HG02981 (cell line): ENCODE data around the gene DNAH8.

ENCODE experiments used
- ATAC-seq: cut with Tn5 transposase; IDR thresholded peaks from one replicate; pipeline ENCODE4 v1.9.1; 2021; ENCODE audit warnings: mild to moderate bottlenecking, moderate library complexity; ENCODE audit not compliant: unreplicated experiment

DNAH8 gene

DNA sequence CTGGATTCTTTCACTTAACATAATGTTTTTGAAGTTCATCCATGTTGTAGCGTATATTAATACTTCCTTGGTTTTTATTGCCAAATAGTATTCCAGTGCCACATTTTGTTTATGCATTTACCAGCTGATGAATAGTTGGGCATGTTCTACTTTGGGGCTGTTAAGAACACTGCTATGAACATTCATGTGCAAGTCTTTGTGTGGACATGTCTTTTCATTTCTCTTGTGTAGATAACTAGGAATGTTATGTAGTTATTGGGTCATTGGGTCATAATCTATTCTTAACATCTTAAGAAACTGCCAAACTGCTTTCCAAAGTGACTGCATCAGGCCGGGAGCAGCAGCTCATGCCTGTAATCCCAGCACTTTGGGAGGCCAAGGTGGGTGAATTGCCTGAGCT lies 289.7 kb downstream of the DNAH8 start:
- ATAC-seq = no peak

DNA sequence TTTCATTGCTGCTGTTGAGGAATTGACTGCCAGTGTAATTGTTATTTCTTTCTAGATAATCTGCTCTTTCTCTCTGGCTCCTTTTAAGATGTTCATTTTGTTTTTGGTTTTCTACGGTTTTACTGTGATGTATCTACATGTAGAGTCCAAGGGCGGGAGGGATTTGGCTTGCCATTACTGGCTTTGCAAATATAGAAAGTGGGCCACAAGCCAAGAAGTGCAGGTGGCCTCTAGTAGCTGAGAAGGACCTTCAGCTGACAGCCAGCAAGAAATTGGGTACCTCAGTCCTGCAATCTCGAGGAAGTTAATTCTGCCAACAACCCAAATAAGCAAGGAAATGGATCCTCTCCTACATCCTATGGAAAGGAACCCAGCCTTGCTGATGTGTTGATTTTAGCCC lies 290.7 kb downstream of the DNAH8 start:
- ATAC-seq = no peak

DNA sequence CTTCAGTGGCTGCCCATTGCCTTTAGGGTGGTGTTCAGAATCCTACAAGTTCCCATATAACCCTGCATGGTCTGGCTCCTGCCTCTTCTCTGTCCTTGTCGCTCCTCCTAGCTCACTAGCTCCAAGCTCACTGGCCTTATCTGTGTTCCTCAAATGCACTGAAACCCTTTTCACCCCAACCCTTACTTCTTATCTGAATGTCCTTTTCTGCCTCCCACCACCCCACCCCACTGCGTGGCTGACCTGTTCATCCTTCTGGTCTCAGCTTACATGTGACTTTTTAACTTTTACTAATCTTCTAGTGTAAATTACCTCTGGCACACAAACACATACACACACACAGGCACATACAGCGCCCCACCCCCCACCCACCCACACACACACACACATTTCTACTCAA lies 292.5 kb downstream of the DNAH8 start:
- no peak for ATAC-seq

DNA sequence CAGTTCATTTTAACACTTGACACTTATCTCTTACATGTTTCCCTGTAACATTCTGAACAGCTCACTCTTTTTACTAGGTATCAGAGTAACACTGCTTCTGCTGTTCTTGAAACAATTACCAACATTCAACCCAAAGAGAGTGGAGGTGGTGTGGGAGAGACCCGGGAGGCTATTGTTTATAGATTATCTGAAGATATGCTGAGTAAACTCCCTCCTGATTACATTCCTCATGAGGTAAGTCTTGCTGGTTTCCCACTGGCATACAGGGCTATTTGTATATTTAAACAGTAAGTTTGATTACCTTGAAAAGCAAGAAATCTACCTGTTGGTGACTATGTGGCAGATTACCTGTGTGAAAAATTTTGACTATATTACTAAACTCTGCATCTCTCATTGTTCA lies 293.6 kb downstream of the DNAH8 start:
- no peak for ATAC-seq

DNA sequence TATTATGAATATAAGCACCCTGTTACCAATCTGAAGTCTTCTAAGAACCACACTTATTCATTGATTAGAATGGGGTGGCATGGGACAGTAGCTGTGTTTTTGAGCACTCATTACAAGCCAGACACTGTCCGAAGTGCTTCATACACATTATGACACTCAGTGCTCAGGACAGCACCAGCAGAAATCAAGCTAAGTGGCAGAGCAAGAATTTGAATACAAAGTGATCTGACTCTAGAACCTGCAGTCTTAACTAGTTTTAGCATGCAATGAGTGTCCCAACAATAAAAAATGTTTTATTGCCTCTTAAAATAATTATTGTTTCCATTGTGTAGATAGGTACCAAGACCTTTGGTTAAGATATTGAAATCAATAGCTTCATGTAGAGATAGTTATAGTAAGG lies 294.4 kb downstream of the DNAH8 start:
- ATAC-seq = no peak

DNA sequence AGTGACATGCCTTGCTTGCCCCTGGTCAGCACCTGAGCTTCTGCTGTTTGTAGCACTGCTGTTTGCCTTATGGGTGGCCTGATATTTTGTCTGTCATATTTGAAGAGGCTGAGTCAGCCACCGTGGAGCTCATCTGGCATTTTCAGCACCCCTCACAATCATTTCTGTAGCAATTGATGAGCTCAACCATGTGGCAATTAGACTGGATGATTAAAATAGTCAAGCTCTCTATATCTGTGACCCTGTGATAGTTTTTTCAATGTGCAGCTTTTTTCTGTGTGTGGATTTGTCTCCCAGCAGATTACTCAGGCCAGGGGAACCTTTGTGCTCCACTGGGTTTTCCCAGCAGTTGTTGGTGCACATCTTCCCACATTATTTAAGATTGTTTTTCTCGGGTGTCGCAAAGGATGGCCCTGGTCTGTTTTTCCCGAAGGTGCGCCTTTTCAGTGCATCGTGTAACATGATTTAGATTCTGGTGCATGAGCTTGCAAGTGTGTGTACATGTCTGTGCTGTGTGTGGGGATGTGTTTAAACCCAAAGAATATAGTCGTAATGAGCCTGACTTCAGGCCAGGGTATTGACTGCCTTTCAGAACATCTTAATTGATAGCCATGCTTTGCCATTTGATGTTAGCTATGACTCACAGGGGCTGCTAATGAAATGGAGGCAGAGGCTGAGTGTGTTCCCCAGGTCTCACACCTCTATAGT lies 301.9 kb downstream of the DNAH8 start:
- ATAC-seq = no peak

DNA sequence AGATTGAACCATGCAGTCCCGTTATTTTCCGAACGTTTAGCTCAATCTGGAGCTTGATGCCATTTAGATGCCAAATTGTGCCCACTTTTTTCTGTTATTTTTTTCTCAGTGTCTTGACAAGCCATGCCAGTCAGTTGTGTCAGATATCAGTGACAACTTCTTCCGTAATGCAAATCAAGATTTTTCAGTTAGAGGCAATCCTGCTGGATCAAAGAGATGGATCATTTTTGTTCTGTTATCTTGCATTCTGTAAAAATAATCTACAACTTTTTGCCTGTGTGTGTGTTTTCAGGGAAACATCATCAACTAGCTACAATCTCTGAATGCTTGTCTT lies 302.4 kb downstream of the DNAH8 start:
- ATAC-seq = no peak

DNA sequence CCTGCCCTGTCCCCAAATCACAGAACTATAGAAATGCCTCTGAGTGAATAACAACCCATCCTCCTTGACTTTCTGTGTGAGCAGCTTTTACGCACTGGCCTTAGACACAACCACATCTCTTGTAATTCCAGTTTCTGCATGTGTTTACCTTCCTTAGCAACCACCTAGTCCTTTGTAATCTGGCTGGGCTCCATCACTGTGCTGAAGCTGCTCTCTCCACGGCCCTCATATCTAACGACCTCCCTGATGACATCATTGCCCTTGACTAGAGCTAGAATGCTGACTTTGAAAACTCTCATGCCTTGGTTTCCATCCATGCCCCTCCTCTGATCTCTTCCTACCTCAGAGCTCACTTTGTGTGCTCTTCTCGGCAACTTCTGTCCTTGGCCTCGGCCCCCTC lies 303.0 kb downstream of the DNAH8 start:
- no peak for ATAC-seq

DNA sequence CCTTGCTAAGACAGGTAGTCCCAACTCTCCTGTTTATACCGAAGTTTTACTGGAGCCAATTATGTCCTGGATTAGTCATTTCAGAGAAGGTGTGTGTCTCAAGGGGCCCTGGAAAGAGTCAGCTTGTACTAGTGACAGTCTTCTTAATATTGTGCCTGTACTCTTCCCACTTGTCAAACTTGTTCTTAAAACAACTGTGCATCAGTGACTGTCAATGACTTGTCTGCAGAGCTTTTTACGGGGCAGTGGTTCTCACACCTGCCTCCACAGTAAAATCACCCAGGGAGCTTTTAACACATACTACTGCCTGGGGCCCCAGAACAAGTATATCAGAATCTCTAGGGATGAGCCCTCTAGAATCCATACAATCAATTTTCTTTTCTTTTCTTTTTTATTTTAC lies 305.0 kb downstream of the DNAH8 start:
- no peak for ATAC-seq

DNA sequence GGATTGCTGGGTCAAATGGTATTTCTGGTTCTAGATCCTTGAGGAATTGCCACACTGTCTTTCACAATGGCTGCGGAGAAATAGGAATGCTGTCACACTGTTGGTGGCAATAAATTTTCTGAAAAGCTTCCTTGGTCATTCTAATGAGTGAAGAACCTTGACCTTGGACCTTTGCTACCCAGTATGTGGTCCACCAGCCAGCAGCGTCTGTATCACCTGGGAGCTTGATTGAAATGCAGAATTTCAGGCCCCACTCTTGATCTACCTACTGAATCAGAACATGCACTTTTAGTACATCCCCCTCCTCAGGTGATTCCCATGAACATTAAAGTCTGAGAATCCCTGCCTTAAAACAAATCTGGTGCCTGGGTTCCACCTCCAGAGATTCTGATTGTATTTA lies 305.9 kb downstream of the DNAH8 start:
- ATAC-seq = no peak

DNA sequence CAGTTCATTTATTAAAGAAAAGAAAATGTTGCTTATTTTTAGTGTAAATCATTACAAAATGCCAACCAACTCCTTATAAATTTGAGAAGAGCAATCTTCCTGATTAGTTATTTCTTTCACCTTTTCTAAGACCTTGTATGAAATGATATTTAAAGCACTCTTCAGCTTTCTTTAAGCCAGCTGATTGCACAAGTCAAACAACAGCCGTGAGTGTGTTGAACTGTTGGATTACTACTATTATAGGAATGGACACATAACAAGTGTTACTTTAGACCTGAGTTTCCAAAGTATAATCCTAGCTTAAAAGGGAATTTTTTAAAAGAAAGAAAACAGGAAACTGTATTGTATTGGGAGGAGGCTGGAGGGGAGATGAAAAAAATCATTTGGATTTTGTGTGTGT lies 306.7 kb downstream of the DNAH8 start:
- no peak for ATAC-seq

DNA sequence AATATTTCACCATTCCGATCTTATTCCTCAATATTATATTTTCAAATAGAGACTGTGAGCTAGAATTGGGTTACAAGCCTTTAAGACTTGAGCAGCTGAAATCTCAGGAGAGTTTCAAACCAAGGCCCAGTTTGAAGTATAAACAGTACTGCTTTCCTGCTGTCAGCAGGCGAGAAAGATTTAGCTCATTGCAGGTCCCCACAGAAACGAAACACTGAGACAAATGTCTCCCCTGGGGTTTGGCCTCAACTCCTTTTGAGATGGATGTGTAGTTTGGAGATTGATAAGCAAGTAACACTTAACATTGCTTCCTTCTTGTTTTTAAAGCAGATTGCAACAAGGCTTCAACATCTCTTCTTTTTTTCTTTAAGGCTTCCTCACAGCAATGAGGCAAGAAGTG lies 311.1 kb downstream of the DNAH8 start:
- no peak for ATAC-seq

DNA sequence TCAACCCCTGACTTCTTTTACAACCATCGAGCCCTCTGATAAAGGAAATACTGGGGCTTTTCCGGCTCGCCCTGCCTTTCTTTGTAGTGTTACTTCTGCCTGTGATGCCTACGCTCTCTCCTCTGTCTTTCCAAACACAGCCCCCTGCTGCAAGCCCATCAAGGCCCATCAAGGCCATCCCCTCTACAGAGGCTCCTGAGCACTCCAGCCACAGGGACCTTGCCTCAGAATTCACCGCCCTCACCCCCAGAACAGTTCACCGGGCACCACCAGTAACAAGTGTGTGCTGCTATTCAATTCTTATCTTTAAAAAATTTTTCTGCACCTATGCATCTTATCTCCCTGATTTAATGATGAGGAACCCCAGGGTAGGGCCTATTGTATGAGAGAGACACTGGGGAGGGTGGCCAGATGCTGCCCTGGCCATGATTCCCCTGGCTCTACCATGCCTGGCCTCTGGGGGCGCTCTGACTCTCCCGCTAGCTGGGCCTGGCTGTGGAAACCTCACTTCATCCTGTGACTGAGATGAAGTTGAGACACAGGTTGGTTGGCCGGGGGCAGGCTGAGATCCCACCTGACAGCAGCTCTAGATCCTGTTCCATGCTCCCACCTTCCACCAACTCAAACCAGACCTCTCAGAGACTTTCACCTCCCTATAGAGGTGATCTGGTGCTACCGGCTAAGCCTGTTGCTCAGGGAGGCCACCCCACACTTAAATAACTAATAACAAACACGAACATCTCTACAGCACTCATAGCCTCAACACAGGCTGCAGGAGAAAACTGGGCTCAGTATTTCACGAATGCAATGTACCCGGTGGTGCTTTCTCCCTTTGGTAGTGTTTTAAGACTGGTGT lies 314.3 kb downstream of the DNAH8 start:
- ATAC-seq = peak; percentile 50

DNA sequence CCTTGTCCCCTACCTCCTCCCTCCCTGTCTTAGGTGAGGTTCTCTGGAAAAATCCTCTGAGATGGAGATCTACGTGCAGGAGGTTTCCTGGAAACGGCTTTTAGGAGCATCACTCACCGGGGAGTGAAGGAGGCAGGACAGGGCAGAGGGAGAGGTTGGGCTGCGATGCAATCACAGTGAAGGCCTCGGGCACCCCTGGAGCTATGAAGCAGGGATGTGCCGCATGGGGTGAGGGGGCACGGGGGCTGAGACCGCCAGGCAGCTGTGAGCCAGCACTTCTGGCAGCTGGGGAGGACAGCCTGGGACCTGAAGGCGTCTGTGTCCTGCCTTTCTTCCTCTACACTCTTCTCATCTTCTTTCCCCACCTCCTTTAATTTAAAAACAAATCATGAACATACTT lies 320.6 kb downstream of the DNAH8 start:
- ATAC-seq = no peak

DNA sequence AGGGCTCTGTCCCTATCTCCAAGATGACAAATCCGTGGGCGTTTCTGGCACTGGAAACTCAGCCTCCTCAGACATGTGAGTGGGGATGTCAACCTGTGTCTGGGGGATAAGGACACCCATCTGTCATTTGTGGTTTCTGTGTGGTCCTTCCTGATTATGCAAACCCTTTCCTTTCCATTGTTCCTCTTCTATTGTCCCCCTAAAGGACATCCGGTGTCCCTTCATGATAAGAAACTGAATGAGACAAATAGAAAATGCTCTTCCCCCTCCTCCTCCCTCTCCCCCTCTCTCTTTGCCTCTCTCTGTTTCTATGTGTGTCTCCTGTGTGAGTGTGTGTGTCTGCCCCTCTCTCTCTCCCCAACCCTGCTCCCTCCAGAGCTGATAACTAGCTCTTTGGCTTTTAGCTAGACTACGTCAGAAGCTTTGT lies 322.0 kb downstream of the DNAH8 start:
- no peak for ATAC-seq

DNA sequence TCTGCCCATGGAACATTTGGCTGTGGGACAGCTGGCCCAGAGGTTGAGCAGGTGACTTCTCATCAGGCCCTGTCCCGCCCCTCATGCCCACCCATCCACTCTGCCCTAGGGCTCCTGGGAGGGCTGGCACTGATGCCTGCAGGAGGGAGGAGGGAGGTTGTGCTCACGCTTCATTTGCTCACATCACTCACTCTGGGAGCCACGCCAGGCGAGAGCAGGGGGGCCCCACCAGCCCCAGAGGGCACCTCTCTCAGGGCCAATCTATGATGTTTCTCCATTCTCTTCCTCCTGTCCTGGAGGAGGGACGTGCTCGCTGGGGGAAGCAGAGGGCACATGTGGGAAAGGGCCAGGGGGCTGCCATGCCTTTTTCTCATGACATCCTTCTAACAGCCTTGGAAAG lies 322.6 kb downstream of the DNAH8 start:
- ATAC-seq = no peak

DNA sequence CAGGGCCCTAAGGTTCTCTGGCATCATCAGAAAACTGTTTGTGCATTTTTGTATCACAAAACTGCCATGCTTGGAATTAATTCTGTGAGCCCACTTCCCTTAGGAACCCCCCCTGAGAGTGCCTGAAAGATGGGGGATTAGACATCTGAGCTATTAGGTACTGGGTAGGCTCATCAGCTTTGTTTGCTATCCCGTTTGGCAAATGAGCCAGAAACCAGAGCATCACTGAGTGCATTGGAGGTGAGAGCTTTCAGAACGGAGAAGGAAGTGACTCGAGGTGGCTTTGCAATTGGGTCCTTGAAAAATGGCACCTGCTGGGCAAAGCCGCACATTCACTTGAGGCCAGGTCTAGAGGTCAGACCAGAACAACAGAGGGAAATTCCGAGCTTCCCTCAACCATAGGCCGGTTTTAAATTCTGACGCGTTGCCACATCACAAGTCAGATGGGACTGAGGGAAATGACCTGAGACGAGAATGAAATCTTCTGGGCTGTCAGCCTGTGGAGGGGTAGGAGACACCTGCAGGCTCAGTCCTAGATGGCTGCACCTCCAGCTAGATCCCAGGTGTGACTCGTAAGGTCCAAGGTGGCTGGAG lies 325.1 kb downstream of the DNAH8 start:
- ATAC-seq = no peak

DNA sequence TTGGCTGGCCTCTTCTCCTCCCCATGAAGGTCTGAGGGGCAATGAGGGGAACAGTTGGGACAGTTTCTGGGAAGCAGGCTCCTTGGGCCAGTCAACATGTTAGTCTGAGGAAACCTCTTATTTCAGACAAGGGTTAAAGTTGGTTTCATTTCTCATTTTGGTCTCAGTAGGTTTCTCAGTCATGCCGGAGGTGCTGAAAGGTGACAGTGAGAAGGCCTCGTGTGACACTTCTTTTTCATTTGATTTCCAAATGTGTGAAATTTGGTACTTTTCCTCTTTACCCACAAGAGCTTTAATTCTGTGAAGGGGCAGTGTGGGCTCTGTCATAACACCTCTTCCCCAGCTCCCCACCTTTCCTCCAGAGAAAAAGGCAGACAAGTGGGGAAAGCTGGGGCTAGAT lies 326.0 kb downstream of the DNAH8 start:
- ATAC-seq = no peak

DNA sequence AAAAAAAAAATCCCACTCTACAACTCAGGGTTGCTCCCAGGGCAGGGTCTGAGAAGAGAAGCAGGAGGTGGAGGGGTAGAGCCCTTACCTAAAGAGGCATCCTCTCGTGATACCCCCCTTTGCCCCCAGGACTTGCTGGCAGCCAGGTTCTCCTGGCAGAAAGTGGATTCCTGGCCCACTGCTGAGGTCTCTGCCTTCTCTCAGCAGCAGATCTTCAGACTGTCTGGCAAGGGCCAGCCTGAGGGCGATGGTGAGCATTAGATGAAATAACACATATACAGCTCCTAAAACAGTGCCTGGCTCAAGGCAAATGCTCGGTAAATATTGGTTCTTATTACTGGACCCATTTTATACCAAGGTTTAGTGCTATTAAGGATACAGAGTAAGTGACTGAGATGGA lies 328.7 kb downstream of the DNAH8 start:
- no peak for ATAC-seq

DNA sequence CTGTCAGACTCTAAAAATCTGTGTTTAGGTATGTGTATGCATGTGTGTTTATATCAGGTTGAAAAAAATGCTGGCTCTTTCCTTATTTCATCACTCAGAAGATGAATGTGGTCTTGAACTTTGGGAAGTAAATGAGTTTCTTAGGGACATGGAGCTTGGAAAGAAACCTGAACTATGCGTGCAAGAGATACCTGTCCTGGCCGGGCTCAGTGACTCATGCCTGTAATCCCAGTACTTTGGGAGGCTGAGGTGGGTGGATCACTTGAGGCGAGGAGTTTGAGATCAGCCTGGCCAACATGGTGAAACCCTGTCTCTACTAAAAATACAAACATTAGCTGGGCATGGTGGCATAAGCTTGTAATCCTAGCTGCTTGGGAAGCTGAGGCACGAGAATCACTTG lies 329.1 kb downstream of the DNAH8 start:
- no peak for ATAC-seq

DNA sequence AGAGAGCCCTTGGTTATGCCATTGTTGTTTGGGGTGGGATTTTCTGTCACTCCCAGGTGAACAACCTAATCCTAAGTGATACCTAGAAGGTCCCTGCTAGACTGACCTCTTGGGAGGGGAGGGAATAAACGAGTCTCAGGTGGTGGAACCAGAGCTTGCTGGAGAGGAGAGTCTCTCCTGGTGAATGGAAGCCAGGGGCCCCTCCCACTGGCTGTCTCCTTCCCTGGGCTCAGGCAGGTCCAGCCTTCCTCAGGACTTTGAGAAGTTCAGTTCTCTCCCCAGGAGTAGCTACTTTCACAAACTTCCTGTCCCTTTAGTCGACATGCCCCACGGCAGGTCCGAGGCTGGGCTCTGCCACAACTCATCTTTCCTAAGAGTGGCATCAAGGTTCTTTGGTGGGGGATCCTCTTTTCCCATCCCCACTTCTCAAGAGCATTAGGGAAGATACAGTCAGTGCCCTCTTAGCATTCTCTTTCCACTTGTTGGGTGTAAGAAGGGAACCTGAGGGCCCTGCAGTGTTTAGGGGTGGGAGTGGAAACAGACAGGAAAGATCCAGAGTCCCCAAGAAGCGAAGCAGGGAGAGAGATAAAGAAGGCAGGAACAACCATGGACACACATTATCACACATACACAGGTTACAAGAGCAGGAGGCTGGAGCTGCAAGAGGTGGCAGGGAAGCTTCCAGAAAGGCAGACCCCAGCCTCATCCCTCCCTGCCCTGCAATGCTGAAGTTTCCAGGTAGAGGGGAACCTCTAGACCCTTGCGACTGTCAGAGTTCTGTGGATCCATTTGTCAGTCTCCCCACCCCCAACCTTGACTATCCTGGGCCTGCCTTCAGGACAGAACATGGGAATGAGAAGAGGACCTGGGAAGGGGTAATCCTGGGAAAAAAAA lies 332.6 kb downstream of the DNAH8 start:
- no peak for ATAC-seq
